DND-41 (cell line): ENCODE measurements around the gene GAB4.

Experiments
- CTCF ChIP-seq: IDR thresholded peaks from 2 replicates; pipeline ENCODE4 v1.5.1; 2012; ENCODE audit warnings: borderline replicate concordance, low read length, moderate library complexity, mild to moderate bottlenecking; ENCODE audit not compliant: poor library complexity, severe bottlenecking; ENCODE audit errors: extremely low read depth
- EZH2 ChIP-seq: IDR thresholded peaks from 3 replicates; pipeline ENCODE4 v1.6.1; 2012; ENCODE audit warnings: borderline replicate concordance, low read depth, mild to moderate bottlenecking, moderate library complexity, low read length, inconsistent platforms; ENCODE audit not compliant: severe bottlenecking

GRCh38 chr22:17047656-17048055, 39.6 kb upstream of the GAB4 start:
- TF ChIP-seq CTCF (no peak), EZH2 (no peak)
